Measurements from ENCODE around the gene FBF1.

- TF ChIP-seq CTCF (IDR thresholded peaks at IDR 0.05; ENCODE audit: low read depth, low read length) (no peak), EZH2phosphoT487 (IDR thresholded peaks at IDR 0.05; ENCODE audit: low read depth) (no peak)
These were observed 66.3 kb downstream of the FBF1 start for GRCh38 chr17:75874323-75875181.

All from OCI-LY3 (cell line).